RKO (cell line): Measurements from ENCODE around the gene MIPEP.
"Not testable (repeated sequence)": the region's sequence is repeated elsewhere in the genome, so short reads cannot be mapped to it uniquely, and the experiment has no call there.

Experiments used
- DNase-seq: peaks from one replicate; pipeline ENCODE4 v3.0.0-alpha.2; 2016; ENCODE audit warnings: low spot score

MIPEP gene

DNA sequence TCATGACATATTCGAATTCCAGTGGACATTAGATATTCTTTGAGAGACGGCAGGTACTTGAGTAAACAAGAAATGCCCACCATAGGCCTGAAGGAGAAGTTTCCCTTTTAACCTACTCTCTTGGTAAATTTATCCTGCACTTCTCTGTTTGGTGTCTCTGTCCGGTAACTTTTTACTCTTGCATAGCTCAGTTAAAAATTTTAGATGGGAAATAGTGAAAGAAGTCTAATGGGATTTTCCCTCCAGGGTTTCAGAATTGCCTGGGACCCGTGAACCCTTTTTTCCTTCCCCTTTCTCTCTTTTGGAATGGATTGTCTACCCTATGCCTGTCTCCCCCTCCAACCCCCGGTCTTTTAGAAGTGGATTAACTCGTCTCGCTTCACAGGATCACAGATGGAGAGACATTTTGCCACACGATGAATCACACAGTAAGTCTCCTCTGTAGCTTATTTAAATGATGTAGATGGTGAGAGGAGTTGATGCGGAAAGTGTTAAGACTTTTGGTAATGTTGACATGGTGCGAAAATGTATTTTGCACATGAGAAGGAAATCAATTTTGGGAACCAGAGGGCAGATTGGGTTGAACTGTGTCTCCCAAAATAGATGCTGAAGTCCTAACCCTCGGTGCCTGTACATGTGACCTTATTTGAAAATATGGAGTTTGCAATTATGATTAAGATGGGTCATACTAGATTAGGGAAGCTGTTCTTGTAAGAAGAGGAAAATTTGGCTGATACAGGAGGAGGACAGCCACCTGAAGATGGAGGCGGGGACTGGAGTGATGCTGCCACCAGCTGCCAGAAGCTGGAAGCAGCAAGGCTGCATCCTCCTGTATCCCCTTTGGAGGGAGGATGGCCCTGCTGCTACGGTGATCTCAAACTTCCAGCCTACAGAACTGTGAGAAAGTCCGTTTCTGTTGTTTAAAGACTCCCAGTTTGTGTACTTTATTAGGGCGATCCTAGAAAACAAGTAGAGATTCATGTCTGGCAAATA lies 711 bp upstream of the MIPEP start:
- DNase-seq = peak; percentile 49

DNA sequence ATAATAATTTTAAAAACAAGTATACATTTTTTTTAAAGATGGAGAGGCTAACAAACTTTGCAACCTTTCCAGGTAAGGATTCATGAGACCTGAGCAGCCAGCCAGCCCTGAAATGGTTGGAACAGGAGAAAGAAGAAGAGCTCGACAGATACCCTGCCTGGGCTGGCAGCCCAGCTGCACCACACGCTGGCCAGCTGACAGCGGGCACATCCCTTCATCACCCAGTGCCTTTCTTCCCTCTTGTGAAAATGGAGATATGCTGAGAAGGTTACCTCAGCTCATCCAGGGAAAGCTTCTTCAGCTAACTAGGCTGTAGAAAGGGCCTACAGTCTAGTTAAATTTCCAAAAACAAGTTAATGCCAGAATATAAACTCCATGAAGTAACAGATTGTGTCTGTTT lies 4.8 kb downstream of the MIPEP start:
- DNase-seq = not testable (repeated sequence)

DNA sequence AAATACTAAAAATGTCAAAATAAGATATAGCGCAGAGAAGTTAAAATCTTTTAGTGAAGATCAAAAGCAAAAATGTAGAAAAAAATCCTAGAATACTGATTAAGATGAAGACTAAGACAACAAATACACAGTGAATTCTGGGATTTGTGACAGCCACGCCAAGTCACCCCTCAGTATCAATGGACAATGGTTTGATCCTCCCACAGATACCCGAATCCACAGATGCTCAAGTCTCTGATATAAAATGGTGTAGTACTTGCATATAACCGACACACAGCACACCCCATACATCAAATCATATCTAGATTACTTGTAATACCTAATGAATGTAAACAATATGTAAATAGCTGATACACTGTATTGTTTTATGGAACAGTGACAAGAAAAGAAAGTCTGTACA lies 5.9 kb downstream of the MIPEP start:
- DNase-seq = no peak

DNA sequence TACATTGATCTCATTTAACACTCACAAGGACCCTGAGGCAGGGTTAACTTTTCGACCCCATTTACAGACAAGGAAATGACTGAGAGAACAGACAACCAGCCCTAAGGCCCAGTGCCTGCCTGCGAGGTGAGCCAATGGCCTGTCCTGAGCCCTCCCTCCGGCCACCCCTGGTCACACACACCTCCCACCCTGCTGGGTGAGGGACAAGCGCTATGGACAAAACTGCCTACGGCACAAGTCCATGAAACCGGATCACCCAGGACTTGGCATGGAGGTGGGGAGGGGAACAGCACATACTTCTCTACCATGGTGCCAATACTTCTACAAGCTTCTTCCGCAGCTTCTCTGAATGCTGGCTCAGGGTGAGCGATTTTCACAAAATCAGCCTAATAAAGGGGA lies 7.8 kb downstream of the MIPEP start:
- not testable (repeated sequence) for DNase-seq

DNA sequence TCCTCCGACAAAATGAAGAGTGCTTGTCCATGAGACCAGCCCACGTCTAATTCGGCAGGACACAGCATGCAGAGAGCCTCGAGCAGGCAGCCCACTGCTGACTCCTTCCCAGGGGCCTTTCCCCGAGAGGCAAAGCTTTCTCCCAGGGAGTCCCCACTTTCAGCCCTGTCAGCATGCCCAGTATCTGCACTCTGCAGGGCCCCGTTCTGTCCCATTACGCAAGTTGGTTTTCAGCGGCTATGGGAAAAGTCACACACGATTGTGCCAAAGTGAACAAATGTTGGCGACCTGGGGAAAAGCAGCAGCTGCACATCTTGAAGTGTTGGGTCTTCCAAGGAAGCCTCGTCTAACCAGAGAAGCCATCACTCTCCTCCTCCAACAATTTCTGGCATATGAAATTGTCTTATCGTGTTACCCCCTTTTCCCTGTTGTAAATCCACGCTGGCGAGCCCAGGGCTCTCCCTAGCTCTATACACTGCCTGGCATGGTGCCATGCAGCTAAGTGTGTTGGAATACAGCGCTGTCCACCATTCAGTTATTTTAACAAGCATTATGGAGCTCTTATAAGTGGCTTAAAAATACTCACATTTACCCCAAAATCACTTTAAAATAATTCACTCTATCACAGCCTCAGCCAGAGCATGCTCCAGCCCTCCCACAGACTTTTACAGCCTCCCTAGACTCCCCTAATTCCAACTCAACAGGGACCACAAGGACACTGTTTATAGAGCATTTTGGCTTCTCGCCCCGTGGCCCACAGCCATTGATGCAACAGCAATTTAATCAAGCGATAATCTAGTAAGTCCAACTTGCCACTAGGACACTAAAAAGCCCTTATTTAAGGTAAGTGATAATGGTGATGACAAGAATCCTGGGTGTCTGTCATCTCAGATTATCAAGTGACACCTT lies 8.5 kb downstream of the MIPEP start:
- not testable (repeated sequence) for DNase-seq

DNA sequence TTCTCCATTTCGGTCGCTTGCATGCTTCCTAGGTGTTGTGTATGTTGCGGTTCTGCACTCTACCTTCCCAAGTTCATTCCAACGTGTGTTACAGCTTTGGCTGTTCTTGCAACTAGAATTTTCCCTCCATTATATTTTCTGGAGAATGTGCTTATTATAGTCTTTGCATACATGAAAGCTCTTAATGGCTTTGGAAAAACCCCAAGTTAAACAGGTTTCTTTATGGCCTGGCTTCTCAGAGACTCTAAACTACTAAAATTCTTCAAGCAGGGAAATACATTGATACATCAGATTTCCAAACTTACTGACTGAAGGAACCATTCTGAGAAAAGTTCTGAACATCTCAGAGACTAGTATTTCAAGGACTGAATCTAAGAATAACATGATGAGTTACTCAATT lies 11.9 kb downstream of the MIPEP start:
- no peak for DNase-seq

DNA sequence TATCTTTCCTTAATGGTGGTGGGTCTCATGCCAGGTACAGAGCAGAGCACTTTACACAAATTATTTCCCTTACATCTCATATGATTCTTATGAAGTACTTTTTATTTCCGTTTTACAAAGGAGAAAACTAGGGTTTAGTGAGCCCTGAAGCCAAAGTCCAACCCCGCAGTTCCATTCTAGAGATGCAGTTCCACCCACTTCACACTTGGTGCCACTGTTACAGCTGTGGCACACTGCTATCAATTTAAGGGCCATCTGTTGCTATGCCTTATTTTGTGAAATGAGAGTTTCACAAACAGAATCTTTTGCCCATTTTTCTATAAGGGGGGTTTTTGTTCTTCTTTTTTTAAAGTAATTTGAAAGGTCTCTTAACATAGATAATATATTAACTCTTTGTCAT lies 12.9 kb downstream of the MIPEP start:
- DNase-seq = peak; percentile 31

DNA sequence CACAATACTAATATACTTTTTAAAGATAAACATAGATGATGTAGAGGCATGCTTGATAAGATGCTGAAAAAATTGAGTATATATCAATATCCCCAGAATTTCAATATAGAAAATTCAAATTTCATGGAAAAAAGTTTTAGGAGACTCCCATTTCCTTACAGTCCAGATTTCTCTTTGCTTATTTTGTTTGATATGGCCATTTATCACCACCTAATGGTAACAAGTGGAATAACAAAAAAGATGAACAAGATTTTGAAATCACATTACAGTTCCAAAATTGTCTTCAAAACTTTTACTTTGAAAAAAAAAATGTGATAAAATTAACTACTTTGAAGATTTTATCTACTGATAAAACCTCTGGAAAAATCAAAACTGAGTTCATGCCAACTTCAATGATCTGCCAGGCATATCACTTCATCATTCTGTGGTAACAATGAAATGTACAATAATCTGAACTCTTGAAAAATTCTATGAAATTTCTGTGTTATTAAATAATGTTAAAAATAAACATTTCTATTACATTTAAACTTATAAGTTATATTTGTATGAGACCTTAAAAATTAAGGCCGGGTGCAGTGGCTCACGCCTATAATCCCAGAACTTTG lies 17.5 kb downstream of the MIPEP start:
- peak; percentile 58 for DNase-seq

DNA sequence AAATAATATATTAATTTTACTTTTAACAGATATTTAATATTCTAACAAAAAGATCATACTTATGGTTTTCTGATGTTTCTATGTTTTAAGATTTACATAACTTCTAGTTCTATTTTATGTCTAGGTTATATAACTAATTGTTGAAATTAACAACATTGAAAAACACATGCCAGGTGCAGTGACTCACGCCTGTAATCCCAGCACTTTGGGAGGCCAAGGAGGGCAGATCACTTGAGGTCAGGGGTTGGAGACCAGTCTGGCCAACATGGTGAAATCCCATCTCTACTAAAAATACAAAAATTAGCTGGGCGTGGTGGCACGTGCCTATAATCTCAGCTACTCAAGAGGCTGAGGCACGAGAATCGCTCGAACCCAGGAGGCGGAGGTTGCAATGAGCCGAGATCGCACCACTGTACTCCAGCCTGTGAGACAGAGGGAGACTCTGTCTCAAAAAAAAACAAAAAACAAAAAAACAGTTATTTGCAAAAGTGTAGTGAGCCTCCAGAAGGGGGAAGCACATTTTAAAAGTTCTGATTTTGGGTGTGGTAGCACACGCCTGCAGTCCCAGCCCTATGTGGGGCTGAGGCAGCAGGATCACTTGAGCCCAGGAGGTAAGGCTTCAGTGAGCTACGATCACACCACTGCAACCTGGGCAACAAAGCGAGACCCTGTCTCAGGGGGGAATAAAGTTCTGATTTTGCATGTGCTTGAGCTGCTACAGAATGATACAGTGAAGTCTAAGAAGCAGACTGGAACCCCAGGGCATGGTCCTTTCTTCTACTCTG lies 18.7 kb downstream of the MIPEP start:
- no peak for DNase-seq

DNA sequence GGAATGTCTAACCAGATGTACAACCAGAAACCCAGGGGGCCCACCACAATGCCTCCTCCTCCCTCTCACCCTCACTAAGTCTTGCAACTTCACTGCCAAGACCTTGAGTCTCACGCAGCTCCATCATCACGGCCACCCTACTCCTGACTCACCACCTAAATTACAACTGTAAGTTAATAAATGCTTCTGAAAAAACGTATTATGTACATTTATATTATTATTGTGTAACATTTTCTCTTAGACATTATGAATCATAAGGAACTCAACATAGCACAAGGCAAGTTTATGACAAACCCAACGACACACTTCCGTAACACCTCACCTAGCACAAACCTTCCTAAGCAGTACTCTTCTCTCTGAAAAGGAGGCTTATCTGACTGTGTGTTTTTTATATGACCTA lies 20.7 kb downstream of the MIPEP start:
- DNase-seq = peak; percentile 35

DNA sequence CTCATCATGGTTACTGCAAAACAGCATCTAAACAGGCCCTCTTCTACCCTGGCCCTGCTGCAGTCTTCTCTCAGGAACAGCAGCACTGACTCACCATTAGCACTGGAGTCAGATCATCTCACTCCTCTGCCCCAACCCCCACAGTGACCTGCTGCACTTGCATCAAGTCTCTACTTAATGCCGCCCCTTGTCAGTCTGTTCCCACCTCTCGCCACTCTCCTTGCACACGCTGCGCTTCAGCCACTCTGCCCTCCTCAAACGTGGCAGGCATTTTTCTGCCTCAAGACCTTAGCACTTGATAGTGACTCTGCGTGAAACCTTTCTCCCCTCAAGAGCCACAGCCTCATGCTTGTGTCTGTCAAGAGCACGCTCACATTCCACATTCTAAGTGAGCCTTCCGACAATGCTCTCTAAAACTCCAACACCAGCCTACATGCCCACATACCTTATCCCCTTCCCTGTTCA lies 22.1 kb downstream of the MIPEP start:
- DNase-seq = no peak

DNA sequence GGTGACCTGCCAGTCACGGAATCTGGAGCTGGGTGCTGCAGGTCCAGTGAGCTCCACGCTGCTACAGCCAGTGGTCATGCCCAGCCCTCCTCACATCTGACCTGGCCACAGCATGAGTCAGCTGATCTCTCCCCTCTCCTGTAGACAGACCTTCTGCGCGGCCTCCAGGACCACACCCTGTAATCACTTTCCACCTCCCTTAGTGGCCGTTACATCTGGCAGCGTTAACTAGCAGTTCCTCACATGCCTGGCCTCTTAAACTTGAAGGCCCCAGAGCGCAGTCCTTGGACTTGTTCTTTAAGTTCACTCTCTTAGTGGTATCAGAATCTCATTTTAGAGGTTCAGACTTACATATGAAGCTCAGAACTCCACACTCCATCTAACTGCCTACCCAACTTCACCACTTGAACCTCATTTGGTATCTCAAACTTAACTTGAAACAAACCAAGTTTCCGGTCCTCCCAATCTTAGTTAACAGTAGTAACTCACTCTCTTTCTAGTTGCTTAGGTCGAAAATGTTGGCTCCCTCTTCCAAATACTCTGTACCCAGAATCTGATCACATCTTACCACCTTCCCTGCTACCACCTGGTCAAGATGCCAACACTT lies 22.7 kb downstream of the MIPEP start:
- DNase-seq = no peak

DNA sequence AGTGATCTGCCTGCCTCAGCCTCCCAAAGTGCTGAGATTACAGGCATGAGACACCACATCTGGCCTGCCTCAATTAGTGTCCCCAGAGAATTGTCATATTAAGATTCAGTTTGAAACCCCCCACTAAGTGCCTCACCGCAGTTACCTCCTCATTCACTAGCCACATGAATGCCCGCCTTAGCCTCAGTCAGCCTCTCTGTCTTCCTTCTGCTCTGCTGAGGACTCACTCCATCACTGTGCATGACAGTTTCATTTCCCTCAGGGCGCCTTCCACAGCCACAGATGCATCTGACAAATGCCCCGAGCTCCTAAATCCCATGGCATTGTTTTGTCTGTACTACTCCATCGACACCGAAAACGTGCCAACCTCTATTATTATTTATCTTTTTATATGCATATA lies 23.3 kb downstream of the MIPEP start:
- no peak for DNase-seq

DNA sequence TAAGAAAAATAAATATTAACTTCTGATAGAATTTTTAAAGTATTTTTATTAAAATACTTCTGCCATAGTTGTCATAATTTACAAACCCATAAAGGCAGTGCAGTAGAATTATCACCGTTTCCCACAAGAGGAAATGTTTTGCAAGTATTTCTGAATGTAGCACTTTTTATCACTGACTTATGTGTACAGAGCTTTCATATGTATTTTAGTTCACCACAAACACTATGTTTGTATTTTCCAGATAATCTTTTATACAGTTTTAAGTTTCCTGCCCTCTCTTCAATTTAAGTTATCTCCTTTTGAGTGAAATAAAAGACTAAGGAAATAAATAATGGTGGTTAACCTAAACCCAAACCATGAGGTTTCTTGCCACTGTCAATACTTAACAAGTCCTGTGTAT lies 24.2 kb downstream of the MIPEP start:
- no peak for DNase-seq

DNA sequence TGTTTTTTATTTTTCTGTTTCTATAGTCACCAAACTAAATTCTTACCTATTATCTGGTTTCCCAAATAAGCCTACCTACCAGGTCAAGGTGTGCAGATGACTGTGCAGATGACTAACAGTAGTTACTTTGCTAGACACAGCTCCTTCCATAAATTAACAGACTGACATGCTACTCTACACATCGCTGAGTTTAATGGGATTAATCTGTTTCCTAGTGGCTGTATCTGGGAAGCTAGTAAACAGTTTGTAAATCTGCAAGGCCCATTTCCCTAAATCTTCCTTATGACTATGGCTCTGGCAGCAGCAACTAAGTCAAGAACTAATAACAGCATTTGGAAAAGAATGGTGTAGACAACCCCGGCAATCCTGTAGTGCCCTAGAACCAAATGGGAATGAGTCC lies 27.9 kb downstream of the MIPEP start:
- no peak for DNase-seq

DNA sequence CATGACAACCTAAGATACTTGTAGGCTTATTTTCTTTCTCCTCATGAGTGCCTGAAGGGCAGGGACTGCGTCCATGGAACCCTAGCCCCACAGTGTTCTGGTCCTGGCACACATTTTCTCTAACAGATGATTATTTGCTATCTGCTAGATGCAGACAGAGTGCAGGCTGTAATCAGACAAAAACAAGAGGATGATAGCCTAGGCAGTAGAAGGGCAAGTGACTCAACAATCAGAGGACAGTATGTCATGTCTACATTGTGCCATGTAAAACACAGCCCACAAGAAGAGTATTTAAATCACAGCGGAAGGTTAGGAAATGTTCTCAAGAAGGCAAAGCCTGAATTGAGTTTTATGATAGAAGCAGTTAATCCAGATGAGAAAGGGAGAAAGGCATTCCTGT lies 29.3 kb downstream of the MIPEP start:
- DNase-seq = no peak

DNA sequence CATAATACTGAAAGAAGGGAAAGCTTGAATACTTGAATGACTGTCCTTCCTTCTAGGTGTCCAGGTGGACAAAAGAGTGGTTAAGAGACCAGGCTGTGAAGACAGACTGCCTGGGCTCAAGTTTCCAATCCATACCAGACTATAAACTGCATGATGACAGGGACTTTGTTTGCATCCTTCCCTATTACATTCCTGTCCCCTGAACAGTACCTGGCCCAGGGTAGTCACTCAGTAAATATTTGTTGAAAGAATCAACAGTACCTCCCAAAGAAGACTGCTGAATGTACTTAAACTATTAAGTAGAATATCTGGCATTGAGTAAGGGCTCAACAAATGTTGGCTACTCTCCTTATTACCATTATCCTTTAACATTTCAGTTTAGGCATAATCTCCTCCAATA lies 29.7 kb downstream of the MIPEP start:
- no peak for DNase-seq

DNA sequence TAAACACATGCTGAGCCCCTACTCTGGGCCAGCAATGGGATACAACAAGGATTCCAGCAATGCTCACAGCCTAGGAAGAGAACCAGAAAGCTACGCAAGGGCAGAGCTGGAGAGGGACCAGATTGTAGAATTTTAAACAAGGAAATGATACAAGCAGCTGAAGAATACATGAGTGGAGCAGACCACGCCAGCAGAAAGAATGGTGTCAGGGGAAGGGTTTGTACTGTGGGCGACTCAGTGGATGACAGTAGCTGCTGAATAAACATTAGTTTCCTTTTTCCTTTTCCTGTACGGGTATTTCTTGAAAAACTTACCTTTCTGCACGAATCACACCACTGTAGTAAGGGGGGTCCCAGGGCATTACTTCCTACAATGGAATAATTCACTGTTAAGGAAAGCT lies 30.7 kb downstream of the MIPEP start:
- DNase-seq = no peak

DNA sequence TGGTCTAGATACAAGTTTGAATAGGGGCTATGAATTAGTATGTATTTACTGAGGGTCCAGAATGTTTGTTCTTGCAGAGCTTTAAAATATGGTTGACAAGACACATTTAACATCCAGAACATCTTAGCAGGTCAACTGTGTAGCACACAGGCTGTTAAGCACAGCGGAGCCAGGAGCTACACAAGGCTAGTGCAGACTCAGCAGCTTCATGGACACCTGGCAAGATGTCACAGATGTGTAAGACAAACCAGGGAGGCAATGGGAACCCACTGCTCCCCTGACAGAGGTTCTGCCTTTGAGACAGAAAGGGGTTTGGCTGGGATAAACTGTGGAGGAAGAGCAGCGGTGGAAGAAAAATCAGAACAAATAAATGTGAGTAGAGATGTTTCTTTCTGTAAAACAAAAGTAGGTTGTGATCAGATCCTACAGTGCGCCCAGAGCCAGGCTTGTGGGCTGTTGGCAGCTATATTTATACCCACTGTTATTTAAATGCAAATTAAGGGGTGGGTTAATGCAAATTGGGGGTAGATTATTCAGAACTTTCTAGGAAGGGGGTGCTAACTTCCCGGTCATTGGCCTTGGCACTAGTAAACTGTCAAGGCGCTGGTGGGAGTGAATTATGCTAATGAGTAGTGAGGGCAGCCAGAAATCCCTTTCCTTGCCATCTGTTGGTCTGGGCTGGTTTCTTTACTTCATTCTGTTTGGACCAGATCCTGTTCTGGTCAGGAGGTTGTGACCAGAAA lies 33.0 kb downstream of the MIPEP start:
- no peak for DNase-seq

DNA sequence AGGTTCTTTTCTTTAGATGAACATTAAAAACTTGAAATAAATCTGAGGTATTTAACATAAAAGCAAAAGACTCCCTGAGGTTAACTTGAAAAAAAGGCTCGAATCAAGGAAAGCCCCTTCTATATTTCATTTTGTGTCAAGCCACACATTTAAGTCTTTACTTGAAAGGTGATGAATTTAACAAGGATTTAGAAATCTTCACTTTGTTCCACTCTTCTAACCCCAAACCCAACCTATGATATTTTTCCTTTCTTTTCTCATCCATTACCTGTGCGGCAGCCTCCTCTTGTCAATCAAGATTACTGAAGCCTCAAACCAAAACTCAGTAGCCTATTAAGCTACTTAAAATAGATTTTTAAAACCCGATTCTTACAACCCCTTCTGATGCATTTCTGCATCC lies 33.8 kb downstream of the MIPEP start:
- DNase-seq = no peak
